Liver (tissue), 3 donors: ENCODE results near the gene NOS1.
"Not testable (repeated sequence)": the region's sequence is repeated elsewhere in the genome, so short reads cannot be mapped to it uniquely, and the experiment has no call there.

Experiments used
- FOXA1 ChIP-seq: IDR thresholded peaks from 2 replicates; pipeline ENCODE4 v1.6.1; 2016; ENCODE audit warnings: antibody characterized with exemption
- GABPA ChIP-seq, 2 donors: IDR thresholded peaks in 1 of 2; conservative IDR thresholded peaks in 1 of 2; 2 replicates each; pipeline ENCODE4 v1.6.1; 2016; ENCODE audit warnings: antibody characterized with exemption in 2 of 2, mild to moderate bottlenecking in 1 of 2, moderate library complexity in 1 of 2
- HNF4A ChIP-seq, 2 donors: conservative IDR thresholded peaks; 2 replicates each; pipeline ENCODE4 v1.6.1; 2016; ENCODE audit warnings: antibody characterized with exemption in 2 of 2, mild to moderate bottlenecking in 2 of 2
- JUND ChIP-seq, 2 donors: IDR thresholded peaks; 2 replicates each; pipeline ENCODE4 v1.6.1; 2016; ENCODE audit warnings: antibody characterized with exemption in 2 of 2
- RAD21 ChIP-seq, 2 donors: IDR thresholded peaks; 2 replicates each; pipeline ENCODE4 v1.6.1; 2016; ENCODE audit warnings: antibody characterized with exemption in 2 of 2, mild to moderate bottlenecking in 2 of 2
- RXRA ChIP-seq, 2 donors: IDR thresholded peaks; 2 replicates each; pipeline ENCODE4 v1.6.1; 2017 to 2018; ENCODE audit warnings: antibody characterized with exemption in 2 of 2, mild to moderate bottlenecking in 1 of 2
- TAF1 ChIP-seq: conservative IDR thresholded peaks from 2 replicates; pipeline ENCODE4 v1.6.1; 2016; ENCODE audit warnings: antibody characterized with exemption, mild to moderate bottlenecking
- TF ChIP-seq, protein P1 (sequence below): fragments of 150-350 bp; IDR thresholded peaks from 2 replicates; pipeline ENCODE4 v1.5.1; 2017; ENCODE audit warnings: improper control_type of control experiment, low read depth, low read length; ENCODE audit not compliant: missing input control
- TF ChIP-seq, protein P2 (sequence below): IDR thresholded peaks from 2 replicates; pipeline ENCODE4 v1.6.1; 2016; ENCODE audit warnings: antibody characterized with exemption
- TF ChIP-seq, protein P3 (sequence below): IDR thresholded peaks from 2 replicates; pipeline ENCODE4 v1.6.1; 2016; ENCODE audit warnings: antibody characterized with exemption, mild to moderate bottlenecking
- TF ChIP-seq, protein P4 (sequence below): IDR thresholded peaks from 2 replicates; pipeline ENCODE4 v1.6.1; 2016; ENCODE audit warnings: antibody characterized with exemption
- donor health status: healthy.
- donor health status: healthy.

DNA sequence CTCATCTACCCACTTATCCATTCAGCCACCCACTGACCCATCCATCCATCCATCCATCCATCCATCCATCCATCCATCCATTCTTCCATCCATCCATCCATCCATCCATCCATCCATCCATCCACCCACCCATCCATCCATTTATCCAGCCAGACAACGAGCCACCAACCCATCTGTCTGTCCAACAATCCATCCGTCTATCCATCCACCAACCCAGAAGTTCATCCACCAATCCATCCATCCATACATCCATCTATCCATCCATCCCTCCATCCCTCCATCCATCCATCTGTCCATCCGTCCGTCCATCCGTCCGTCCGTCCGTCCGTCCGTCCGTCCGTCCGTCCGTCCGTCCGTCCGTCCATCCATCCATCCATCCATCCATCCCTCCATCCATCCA is 8.6 kb upstream of the NOS1 start:
- TF ChIP-seq RAD21 (IDR thresholded peaks at IDR 0.05); TAF1; RXRA (IDR thresholded peaks at IDR 0.05); FOXA1; HNF4A (conservative IDR thresholded peaks at IDR 0.05); GABPA (IDR thresholded peaks at IDR 0.05 in 1 of 2, conservative IDR thresholded peaks at IDR 0.05 in 1 of 2); JUND (IDR thresholded peaks at IDR 0.05): not testable (repeated sequence)
- TF ChIP-seq, protein P1, sequence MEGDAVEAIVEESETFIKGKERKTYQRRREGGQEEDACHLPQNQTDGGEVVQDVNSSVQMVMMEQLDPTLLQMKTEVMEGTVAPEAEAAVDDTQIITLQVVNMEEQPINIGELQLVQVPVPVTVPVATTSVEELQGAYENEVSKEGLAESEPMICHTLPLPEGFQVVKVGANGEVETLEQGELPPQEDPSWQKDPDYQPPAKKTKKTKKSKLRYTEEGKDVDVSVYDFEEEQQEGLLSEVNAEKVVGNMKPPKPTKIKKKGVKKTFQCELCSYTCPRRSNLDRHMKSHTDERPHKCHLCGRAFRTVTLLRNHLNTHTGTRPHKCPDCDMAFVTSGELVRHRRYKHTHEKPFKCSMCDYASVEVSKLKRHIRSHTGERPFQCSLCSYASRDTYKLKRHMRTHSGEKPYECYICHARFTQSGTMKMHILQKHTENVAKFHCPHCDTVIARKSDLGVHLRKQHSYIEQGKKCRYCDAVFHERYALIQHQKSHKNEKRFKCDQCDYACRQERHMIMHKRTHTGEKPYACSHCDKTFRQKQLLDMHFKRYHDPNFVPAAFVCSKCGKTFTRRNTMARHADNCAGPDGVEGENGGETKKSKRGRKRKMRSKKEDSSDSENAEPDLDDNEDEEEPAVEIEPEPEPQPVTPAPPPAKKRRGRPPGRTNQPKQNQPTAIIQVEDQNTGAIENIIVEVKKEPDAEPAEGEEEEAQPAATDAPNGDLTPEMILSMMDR: not testable (repeated sequence)
- TF ChIP-seq, protein P2, sequence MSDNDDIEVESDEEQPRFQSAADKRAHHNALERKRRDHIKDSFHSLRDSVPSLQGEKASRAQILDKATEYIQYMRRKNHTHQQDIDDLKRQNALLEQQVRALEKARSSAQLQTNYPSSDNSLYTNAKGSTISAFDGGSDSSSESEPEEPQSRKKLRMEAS: not testable (repeated sequence)
- TF ChIP-seq, protein P3, sequence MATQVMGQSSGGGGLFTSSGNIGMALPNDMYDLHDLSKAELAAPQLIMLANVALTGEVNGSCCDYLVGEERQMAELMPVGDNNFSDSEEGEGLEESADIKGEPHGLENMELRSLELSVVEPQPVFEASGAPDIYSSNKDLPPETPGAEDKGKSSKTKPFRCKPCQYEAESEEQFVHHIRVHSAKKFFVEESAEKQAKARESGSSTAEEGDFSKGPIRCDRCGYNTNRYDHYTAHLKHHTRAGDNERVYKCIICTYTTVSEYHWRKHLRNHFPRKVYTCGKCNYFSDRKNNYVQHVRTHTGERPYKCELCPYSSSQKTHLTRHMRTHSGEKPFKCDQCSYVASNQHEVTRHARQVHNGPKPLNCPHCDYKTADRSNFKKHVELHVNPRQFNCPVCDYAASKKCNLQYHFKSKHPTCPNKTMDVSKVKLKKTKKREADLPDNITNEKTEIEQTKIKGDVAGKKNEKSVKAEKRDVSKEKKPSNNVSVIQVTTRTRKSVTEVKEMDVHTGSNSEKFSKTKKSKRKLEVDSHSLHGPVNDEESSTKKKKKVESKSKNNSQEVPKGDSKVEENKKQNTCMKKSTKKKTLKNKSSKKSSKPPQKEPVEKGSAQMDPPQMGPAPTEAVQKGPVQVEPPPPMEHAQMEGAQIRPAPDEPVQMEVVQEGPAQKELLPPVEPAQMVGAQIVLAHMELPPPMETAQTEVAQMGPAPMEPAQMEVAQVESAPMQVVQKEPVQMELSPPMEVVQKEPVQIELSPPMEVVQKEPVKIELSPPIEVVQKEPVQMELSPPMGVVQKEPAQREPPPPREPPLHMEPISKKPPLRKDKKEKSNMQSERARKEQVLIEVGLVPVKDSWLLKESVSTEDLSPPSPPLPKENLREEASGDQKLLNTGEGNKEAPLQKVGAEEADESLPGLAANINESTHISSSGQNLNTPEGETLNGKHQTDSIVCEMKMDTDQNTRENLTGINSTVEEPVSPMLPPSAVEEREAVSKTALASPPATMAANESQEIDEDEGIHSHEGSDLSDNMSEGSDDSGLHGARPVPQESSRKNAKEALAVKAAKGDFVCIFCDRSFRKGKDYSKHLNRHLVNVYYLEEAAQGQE: not testable (repeated sequence)
- TF ChIP-seq, protein P4, sequence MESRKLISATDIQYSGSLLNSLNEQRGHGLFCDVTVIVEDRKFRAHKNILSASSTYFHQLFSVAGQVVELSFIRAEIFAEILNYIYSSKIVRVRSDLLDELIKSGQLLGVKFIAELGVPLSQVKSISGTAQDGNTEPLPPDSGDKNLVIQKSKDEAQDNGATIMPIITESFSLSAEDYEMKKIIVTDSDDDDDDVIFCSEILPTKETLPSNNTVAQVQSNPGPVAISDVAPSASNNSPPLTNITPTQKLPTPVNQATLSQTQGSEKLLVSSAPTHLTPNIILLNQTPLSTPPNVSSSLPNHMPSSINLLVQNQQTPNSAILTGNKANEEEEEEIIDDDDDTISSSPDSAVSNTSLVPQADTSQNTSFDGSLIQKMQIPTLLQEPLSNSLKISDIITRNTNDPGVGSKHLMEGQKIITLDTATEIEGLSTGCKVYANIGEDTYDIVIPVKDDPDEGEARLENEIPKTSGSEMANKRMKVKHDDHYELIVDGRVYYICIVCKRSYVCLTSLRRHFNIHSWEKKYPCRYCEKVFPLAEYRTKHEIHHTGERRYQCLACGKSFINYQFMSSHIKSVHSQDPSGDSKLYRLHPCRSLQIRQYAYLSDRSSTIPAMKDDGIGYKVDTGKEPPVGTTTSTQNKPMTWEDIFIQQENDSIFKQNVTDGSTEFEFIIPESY: not testable (repeated sequence)
